ENCODE results near the gene INTS4. TPM values are rescaled to one million over a fixed set of nuclear protein-coding genes. Genes with fewer than 3 reads are reported as not detected.

INTS4 gene
- total and polyA plus RNA-seq, 2 of the 4 experiments (the other 2 are of a cell fraction): 24.0 to 52.5 TPM

DNA sequence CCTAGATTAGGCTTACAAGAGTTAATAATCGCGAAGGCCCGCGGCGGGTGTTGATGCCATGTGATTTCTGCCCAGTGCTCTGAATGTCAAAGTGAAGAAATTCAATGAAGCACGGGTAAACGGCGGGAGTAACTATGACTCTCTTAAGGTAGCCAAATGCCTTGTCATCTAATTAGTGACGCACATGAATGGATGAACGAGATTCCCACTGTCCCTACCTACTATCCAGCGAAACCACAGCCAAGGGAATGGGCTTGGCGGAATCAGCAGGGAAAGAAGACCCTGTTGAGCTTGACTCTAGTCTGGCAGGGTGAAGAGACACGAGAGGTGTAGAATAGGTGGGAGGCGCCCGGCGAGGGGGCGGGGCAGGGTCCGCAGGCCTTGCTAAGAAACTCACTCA lies 108.1 kb downstream of the INTS4 start:
- ChIA-PET POLR2A (ENCODE audit: unreplicated experiment) (no interaction called here), CTCF (no interaction called here)
- no peak overlapping the region for H3K4me2 ChIP-seq (ENCODE audit: low read depth, low read length)
- H2AK5ac ChIP-seq (ENCODE audit: low read depth, low read length): no peak overlapping the region
- BruUV-seq (replicated peaks): no TSS peak
- H3K9ac ChIP-seq (ENCODE audit: low read depth, low read length): no peak overlapping the region
- H2AFZ ChIP-seq (replicated peaks; ENCODE audit: low read length, poor library complexity): no peak overlapping the region
- H3K4ac ChIP-seq (ENCODE audit: low read depth, low read length): no peak overlapping the region
- peaks cover 6% of the 10 kb centered on the region for H3K36me3 ChIP-seq (ENCODE audit: control insufficient read depth, insufficient read depth, low read length)
- H4K5ac ChIP-seq (ENCODE audit: low read depth, low read length): no peak overlapping the region
- peaks cover 0 to 16% of the 10 kb centered on the region in 2 experiments; a peak in 2 of 4 replicates for H3K79me1 ChIP-seq (ENCODE audit: low read depth in 1 of 2, low read length in 2 of 2)
- no peak for TF ChIP-seq RCOR1 (IDR thresholded peaks at IDR 0.05; ENCODE audit: insufficient replicate concordance, low read length)
- H2BK5ac ChIP-seq (ENCODE audit: low read depth, low read length, poor library complexity, severe bottlenecking): no peak overlapping the region
- peaks cover 12% of the 10 kb centered on the region for H3K9me1 ChIP-seq (ENCODE audit: insufficient read depth, low read length)
- no peak overlapping the region for H3K4me3 ChIP-seq (ENCODE audit: insufficient read depth, low read depth, low read length)
- no peak overlapping the region for H3K23ac ChIP-seq (ENCODE audit: low read depth, low read length)
- no peaks in the 10 kb centered on the region for H3K27me3 ChIP-seq (ENCODE audit: control insufficient read depth, insufficient read depth, low read length)
- in situ Hi-C loops (cut with MboI; ENCODE audit: low sequenced_read_pairs) (no loop called here), dilution Hi-C loops (cut with HindIII; ENCODE audit: low sequenced_read_pairs, unreplicated experiment) (no loop called here), intact Hi-C loops (cut with micrococcal nuclease) (no loop called here)
- no peak overlapping the region for H2BK120ac ChIP-seq (ENCODE audit: low read depth, low read length)
- no peak overlapping the region for H3K18ac ChIP-seq (ENCODE audit: low read depth, low read length)
- H3K27ac ChIP-seq (ENCODE audit: insufficient read depth, low read length): no peak overlapping the region
- 87% methylated on average over 8 of the region's 18 CpGs; no CpG with 5 or more reads in 1 of the 2 experiments for WGBS, 2 experiments (ENCODE audit: extremely low coverage in 2 of 2, insufficient read length in 1 of 2)
- no peak overlapping the region for H4K8ac ChIP-seq (ENCODE audit: low read depth in 2 of 2, low read length in 2 of 2)
- no peak overlapping the region for H2BK20ac ChIP-seq (ENCODE audit: low read depth, low read length)
- H3K4me1 ChIP-seq (ENCODE audit: control insufficient read depth, insufficient read depth, low read length): peaks cover 11% of the 10 kb centered on the region
- H3K9me3 ChIP-seq (ENCODE audit: control insufficient read depth, insufficient read depth, low read length): no peaks in the 10 kb centered on the region
- DNase-seq: no peak
- no peak overlapping the region for H2BK15ac ChIP-seq (ENCODE audit: low read depth, low read length)
- H3K56ac ChIP-seq (ENCODE audit: extremely low read depth, insufficient read depth, low read length): no peak overlapping the region
- H3K14ac ChIP-seq (replicated peaks; ENCODE audit: low read depth, low read length): no peak overlapping the region
- H4K20me1 ChIP-seq (ENCODE audit: insufficient read depth, low read length): peaks cover 5% of the 10 kb centered on the region; the same call in 1 of the 2 replicates
- H4K91ac ChIP-seq (ENCODE audit: insufficient read depth, low read depth, low read length): no peak overlapping the region
- no peak overlapping the region for H2AK9ac ChIP-seq (replicated peaks; ENCODE audit: low read depth, low read length, poor library complexity)
- no peak for ATAC-seq (ENCODE audit: low read depth)

Data from IMR-90 (cell line).